Measurements from ENCODE around the gene EXOC8. TPM values are rescaled to one million over a fixed set of nuclear protein-coding genes. Genes with fewer than 3 reads are reported as not detected.

The EXOC8 gene
- total and polyA plus RNA-seq, 9 of the 15 experiments (the other 6 are each of a cell fraction or from before 2014, with no cell fraction given): 2.1 to 13.6 (median 7.2) TPM

GRCh38 chr1:231383159-231383860 lies 45.7 kb upstream of the EXOC8 start:
- Histone ChIP-seq H3K79me2 (ENCODE audit: control insufficient read depth, insufficient read depth, low read length) (peaks cover 89% of the 10 kb centered on the region), H3K9me3 (replicated peaks; ENCODE audit: control insufficient read depth, insufficient read depth, low read depth, low read length) (no peaks in the 10 kb centered on the region), H4K20me1 (replicated peaks; ENCODE audit: control insufficient read depth, insufficient read depth, low read length) (peaks cover 14% of the 10 kb centered on the region; the same call in 1 of the 2 replicates), H3K4me1 (replicated peaks in 1 of 2; ENCODE audit: control insufficient read depth in 2 of 2, insufficient read depth in 2 of 2, low read length in 2 of 2) (no peaks in the 10 kb centered on the region), H3K27ac (ENCODE audit: extremely low read depth, low read depth, low read length) (no peak overlapping the region), H3K9me1 (ENCODE audit: control insufficient read depth, insufficient read depth, low read length) (no peaks in the 10 kb centered on the region), H3K27me3 (ENCODE audit: control insufficient read depth in 2 of 2, insufficient read depth in 2 of 2, low read length in 2 of 2) (no peaks in the 10 kb centered on the region), H3K36me3 (ENCODE audit: control insufficient read depth, insufficient read depth, low read length) (no peaks in the 10 kb centered on the region; the same call in 2 of the 3 replicates), H3K4me2 (ENCODE audit: insufficient read depth, low read length) (no peak overlapping the region), H3K9ac (ENCODE audit: insufficient read depth in 1 of 2, low read depth in 2 of 2, low read length in 2 of 2) (no peak overlapping the region), H2AFZ (ENCODE audit: low read depth, low read length) (no peak overlapping the region), H3K4me3 (no peak overlapping the region)
- 56% methylated on average over 5 of the region's 5 CpGs for WGBS (ENCODE audit: insufficient coverage, low coverage, missing lambda C conversion rate)
- ATAC-seq (peak; percentile 31; the same call in 1 of the 3 replicates), DNase-seq (ENCODE audit: extremely low read depth in 1 of 4, low spot score in 3 of 4) (no peak), FAIRE-seq (no peak)
- no TSS peak for BruUV-seq (replicated peaks)
- in situ Hi-C loops (cut with MboI): no loop called here
- ChIA-PET CTCF (ENCODE audit: low intra/inter-chr PET ratio) (interaction anchor here (0.6 kb wide), 1 partner anchor 15 kb away, joined by 4 read pairs; no protein-coding TSS in a partner anchor), POLR2A (interaction anchor here (0.6 kb wide), 1 partner anchor 14 kb away, joined by 3 read pairs; no protein-coding TSS in a partner anchor)
- TF ChIP-seq ZNF609 (CRISPR knock-in tag; IDR thresholded peaks at IDR 0.05; ENCODE audit: borderline replicate concordance) (no peak), EP300 (IDR thresholded peaks at IDR 0.05; ENCODE audit: low read length) (no peak), DNMT1 (IDR thresholded peaks at IDR 0.05) (no peak), LEF1 (IDR thresholded peaks at IDR 0.05) (no peak)
- intact Hi-C loops (cut with micrococcal nuclease): no loop called here
